Spleen (tissue), 11 donors: ENCODE data around the gene CARMIL3. TPM values are rescaled to one million over a fixed set of nuclear protein-coding genes. Genes with fewer than 3 reads are reported as not detected.
"Not testable (repeated sequence)": the region's sequence is repeated elsewhere in the genome, so short reads cannot be mapped to it uniquely, and the experiment has no call there.

Experiments used
- DNase-seq: peaks from one replicate; pipeline ENCODE4 v3.0.0-alpha.2; 2020
- H3K27ac ChIP-seq, 8 donors: fragments of 200-600 bp; sonication (generic) in 7 of 8; 1 replicate in 4 of 8; 2 replicates in 4 of 8; pipeline versions ENCODE4 v1.5.0 to v1.8.0; 2016 to 2021; ENCODE audit warnings: inconsistent platforms in 4 of 8, mild to moderate bottlenecking in 4 of 8, moderate library complexity in 1 of 8
- H3K27me3 ChIP-seq, 7 donors: fragments of 200-600 bp; sonication (generic) in 6 of 7; replicated peaks in 1 of 7; 1 replicate in 4 of 7; 2 replicates in 3 of 7; pipeline versions ENCODE4 v1.5.0 to v1.8.0; 2016 to 2021; ENCODE audit warnings: inconsistent platforms in 3 of 7, mild to moderate bottlenecking in 1 of 7
- H3K36me3 ChIP-seq, 6 donors: fragments of 200-600 bp; sonication (generic) in 5 of 6; 1 replicate in 4 of 6; 2 replicates in 2 of 6; pipeline versions ENCODE4 v1.5.0 to v1.8.0; 2016 to 2021; ENCODE audit warnings: inconsistent platforms in 2 of 6
- H3K4me1 ChIP-seq, 6 donors: fragments of 200-600 bp; sonication (generic) in 5 of 6; 1 replicate in 3 of 6; 2 replicates in 3 of 6; pipeline versions ENCODE4 v1.5.0 to v1.8.0; 2016 to 2021; ENCODE audit warnings: inconsistent platforms in 3 of 6
- H3K4me3 ChIP-seq, 8 donors: fragments of 200-600 bp; sonication (generic) in 7 of 8; 1 replicate in 4 of 8; 2 replicates in 4 of 8; pipeline versions ENCODE4 v1.5.0 to v1.8.0; 2016 to 2021; ENCODE audit warnings: inconsistent platforms in 4 of 8, mild to moderate bottlenecking in 4 of 8, moderate library complexity in 2 of 8
- H3K9me3 ChIP-seq, 8 donors: fragments of 200-600 bp; sonication (generic) in 7 of 8; 1 replicate in 4 of 8; 2 replicates in 4 of 8; pipeline versions ENCODE4 v1.5.0 to v1.8.0; 2016 to 2021; ENCODE audit warnings: inconsistent platforms in 4 of 8
- POLR2A ChIP-seq, 3 donors: fragments of 450-650 bp; IDR thresholded peaks; one replicate each; pipeline ENCODE4 v1.5.1; 2017; ENCODE audit warnings: antibody characterized with exemption in 3 of 3, mild to moderate bottlenecking in 1 of 3
- POLR2AphosphoS5 ChIP-seq, 3 donors: sonication (generic); formaldehyde crosslinking; IDR thresholded peaks; one replicate each; pipeline ENCODE4 v1.5.1; 2017; ENCODE audit warnings: antibody characterized with exemption in 3 of 3
- WGBS, 5 donors: extraction: QIAGEN DNeasy Blood & Tissue Kit in 3 of 5; methylation state at CpG; one replicate each; pipeline versions ENCODE4 v1.1.5 to v1.1.7; 2013 to 2018; 5-methylcytosine and 5-hydroxymethylcytosine counted together
- intact Hi-C: fragments of 100-400 bp; cut with DNase I; formaldehyde crosslinking; loops from one replicate; pipeline ENCODE4 v1.15.0; 2023; ENCODE audit warnings: low total_unique reads
- polyA plus RNA-seq, 3 donors: library from polyadenylated mRNA; stranded (reverse); fragments of 200-250 nt; gene quantifications; one replicate each; pipeline ENCODE4 v1.2.1, GENCODE V29; 2013
- total RNA-seq, 7 donors: library from RNA; depleted of rRNA in 3 of 7; stranded (reverse); fragments of >200 nt in 3 of 7; fragmentation: NEBNext Ultra II Directional in 4 of 7; extraction: Animal tissue kit (Norgen Biotek cat#: 25700) in 4 of 7; gene quantifications; one replicate each; pipeline versions ENCODE4 v1.1.0 to v1.2.1, GENCODE V29; 2016 to 2021
- TF ChIP-seq, protein P1 (sequence below), 11 experiments: fragments of 200-600 bp in 7 of 11; fragments of 450-650 bp in 4 of 11; sonication (generic) in 4 of 11; IDR thresholded peaks in 8 of 11; conservative IDR thresholded peaks in 3 of 11; 1 replicate in 7 of 11; 2 replicates in 4 of 11; pipeline versions ENCODE4 v1.4.0 to v1.8.0; 2016 to 2021; ENCODE audit warnings: antibody characterized with exemption in 11 of 11, inconsistent platforms in 4 of 11, mild to moderate bottlenecking in 1 of 11
- donor health status: healthy with polysubstance abuse.
- donor health status: DM: no; HTN: no; CAD: no; lungs with moderate emphysema.
- donor health status: DM: no; HTN: no; CAD: no.
- donor health status: Bipolar disorder and iron deficiency.
- donor health status: healthy.
- donor health status: DM: no; HTN: no; CAD: no.
- donor health status: DM: yes; HTN: yes; CAD: no.

CARMIL3 gene
- total and polyA plus RNA-seq, 10 donors, result 0.39 to 3.2 (median 1.4) TPM

DNA sequence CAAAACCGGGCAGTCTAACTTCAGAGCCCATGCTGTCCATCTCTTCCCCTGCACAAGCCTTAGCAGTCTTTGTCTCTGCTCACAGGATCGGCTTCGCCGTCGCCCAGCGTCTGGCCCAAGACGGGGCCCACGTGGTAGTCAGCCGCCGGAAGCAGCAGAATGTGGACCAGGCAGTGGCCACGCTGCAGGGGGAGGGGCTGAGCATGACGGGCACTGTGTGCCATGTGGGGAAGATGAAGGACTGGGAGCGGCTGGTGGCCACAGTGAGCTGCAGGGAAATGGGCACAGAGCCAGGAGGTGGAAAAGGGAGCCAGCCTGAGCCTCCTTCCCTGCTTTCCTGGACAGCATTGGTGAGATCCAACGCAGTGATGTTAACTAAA, 14.2 kb upstream of the CARMIL3 start:
- peak; percentile 72 for DNase-seq
- H3K9me3 ChIP-seq, result peaks cover 0 to 5% (median 3%) of the 10 kb centered on the region in 8 donors
- peaks cover 0 to 48% (median 5%) of the 10 kb centered on the region in 6 donors for H3K4me1 ChIP-seq
- no peak overlapping the region for H3K4me3 ChIP-seq
- TF ChIP-seq, protein P1, sequence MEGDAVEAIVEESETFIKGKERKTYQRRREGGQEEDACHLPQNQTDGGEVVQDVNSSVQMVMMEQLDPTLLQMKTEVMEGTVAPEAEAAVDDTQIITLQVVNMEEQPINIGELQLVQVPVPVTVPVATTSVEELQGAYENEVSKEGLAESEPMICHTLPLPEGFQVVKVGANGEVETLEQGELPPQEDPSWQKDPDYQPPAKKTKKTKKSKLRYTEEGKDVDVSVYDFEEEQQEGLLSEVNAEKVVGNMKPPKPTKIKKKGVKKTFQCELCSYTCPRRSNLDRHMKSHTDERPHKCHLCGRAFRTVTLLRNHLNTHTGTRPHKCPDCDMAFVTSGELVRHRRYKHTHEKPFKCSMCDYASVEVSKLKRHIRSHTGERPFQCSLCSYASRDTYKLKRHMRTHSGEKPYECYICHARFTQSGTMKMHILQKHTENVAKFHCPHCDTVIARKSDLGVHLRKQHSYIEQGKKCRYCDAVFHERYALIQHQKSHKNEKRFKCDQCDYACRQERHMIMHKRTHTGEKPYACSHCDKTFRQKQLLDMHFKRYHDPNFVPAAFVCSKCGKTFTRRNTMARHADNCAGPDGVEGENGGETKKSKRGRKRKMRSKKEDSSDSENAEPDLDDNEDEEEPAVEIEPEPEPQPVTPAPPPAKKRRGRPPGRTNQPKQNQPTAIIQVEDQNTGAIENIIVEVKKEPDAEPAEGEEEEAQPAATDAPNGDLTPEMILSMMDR (IDR thresholded peaks at IDR 0.05 in 8 of 11, conservative IDR thresholded peaks at IDR 0.05 in 3 of 11), result no peak
- no peak for TF ChIP-seq POLR2A (IDR thresholded peaks at IDR 0.05)
- no peak for TF ChIP-seq POLR2AphosphoS5 (IDR thresholded peaks at IDR 0.05)
- intact Hi-C loops, result no loop called here
- no peaks in the 10 kb centered on the region for H3K36me3 ChIP-seq
- 69 to 89% (median 83%) methylated on average over 13 to 14 of the region's 14 CpGs for WGBS, 5 donors
- no peak overlapping the region for H3K27ac ChIP-seq
- no peaks in the 10 kb centered on the region for H3K27me3 ChIP-seq

DNA sequence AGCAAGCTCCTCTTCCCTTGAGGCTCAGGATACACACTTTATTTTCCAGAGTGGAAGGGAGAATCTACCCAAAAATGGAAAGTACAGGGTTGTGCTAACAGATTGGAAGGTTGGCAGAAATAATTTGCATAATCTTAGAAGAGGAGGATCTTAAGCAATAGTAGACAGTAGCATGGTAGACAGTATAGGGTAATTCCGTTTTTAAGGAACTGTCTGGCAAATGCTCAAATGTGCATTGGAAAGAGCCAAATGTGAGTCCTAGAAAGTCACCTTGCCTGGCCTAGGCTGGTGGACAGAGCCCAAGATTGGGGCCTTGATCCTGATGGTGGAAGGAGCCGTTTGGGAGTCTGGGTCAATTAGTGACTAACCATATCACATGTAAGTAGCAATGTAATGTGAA, 13.1 kb upstream of the CARMIL3 start:
- Histone ChIP-seq H3K9me3 (no peaks in the 10 kb centered on the region), H3K36me3 (no peaks in the 10 kb centered on the region), H3K4me3 (no peak overlapping the region), H3K4me1 (peaks cover 0 to 38% (median 5%) of the 10 kb centered on the region in 6 donors), H3K27me3 (no peaks in the 10 kb centered on the region), H3K27ac (no peak overlapping the region)
- no peak for DNase-seq
- TF ChIP-seq POLR2AphosphoS5 (IDR thresholded peaks at IDR 0.05), result no peak
- TF ChIP-seq, protein P1 (IDR thresholded peaks at IDR 0.05 in 8 of 11, conservative IDR thresholded peaks at IDR 0.05 in 3 of 11), result no peak
- no peak for TF ChIP-seq POLR2A (IDR thresholded peaks at IDR 0.05)
- intact Hi-C loops, result no loop called here
- 59 to 87% (median 71%) methylated on average over 2 of the region's 2 CpGs for WGBS, 5 donors

DNA sequence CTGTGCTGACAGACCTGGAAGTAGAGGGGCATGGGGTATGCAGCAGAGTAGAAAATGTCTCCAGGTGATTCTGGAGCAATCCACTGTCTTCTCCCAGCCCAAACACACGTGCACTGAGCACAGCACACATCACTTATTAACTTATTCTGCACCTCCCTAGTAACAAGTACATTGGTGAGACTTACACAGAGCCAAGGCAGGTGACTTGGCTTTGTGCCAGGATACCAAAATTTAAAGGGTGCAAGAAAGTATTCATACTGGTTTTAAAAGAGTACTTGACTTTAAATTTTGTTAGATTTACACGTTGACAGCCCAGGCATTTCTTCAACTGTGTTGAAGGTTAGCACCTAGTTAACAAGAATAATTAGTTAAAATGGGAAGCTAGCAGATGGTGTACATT, 11.1 kb upstream of the CARMIL3 start:
- DNase-seq, result no peak
- Histone ChIP-seq H3K36me3 (no peaks in the 10 kb centered on the region), H3K4me1 (peaks cover 0 to 19% (median 5%) of the 10 kb centered on the region in 6 donors), H3K27ac (no peak overlapping the region), H3K27me3 (no peaks in the 10 kb centered on the region), H3K9me3 (no peaks in the 10 kb centered on the region), H3K4me3 (no peak overlapping the region)
- TF ChIP-seq POLR2A (IDR thresholded peaks at IDR 0.05) (no peak), POLR2AphosphoS5 (IDR thresholded peaks at IDR 0.05) (no peak)
- TF ChIP-seq, protein P1 (IDR thresholded peaks at IDR 0.05 in 8 of 11, conservative IDR thresholded peaks at IDR 0.05 in 3 of 11), result no peak
- WGBS, 5 donors, result 49 to 72% (median 64%) methylated on average over 2 of the region's 2 CpGs
- intact Hi-C loops, result no loop called here

DNA sequence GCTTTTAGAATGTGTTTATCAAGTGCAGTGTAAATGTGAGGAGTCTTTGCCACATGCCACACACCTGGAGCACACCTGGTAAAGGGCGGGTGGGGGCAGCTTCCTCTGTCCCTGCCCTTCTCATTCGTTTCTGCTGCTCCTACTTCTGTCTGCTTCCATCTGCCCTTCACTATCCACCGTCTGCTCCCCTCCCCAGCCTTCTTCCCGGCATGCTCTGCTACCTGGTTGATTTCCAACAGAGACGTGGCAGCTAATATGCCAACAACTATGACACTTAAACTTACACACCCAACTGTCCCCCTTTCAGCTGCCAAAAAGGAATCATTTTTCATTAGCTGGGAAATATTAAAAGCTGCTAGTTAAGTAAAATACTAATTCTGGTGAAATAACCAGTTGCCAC, 9.1 kb upstream of the CARMIL3 start:
- no peaks in the 10 kb centered on the region for H3K27me3 ChIP-seq
- TF ChIP-seq POLR2AphosphoS5 (IDR thresholded peaks at IDR 0.05), result no peak
- TF ChIP-seq, protein P1 (IDR thresholded peaks at IDR 0.05 in 8 of 11, conservative IDR thresholded peaks at IDR 0.05 in 3 of 11), result no peak
- TF ChIP-seq POLR2A (IDR thresholded peaks at IDR 0.05), result no peak
- WGBS, 5 donors, result 57 to 77% (median 71%) methylated on average over 5 of the region's 5 CpGs
- no peaks in the 10 kb centered on the region for H3K36me3 ChIP-seq
- DNase-seq, result no peak
- intact Hi-C loops, result no loop called here
- H3K9me3 ChIP-seq, result no peaks in the 10 kb centered on the region
- H3K27ac ChIP-seq, result no peak overlapping the region
- H3K4me3 ChIP-seq, result no peak overlapping the region
- H3K4me1 ChIP-seq, result no peaks in the 10 kb centered on the region

GRCh38 chr14:24049002-24049401, 2.8 kb upstream of the CARMIL3 start:
- H3K36me3 ChIP-seq, H3K27ac ChIP-seq, H3K4me3 ChIP-seq, intact Hi-C loops, DNase-seq, H3K9me3 ChIP-seq: not testable (repeated sequence)
- Histone ChIP-seq H3K4me1 (peaks cover 8 to 43% (median 28%) of the 10 kb centered on the region in 6 donors), H3K27me3 (peaks cover 0 to 27% (median 0%) of the 10 kb centered on the region in 7 donors)
- WGBS, 5 donors, result 38 to 57% (median 55%) methylated on average over 2 of the region's 2 CpGs

DNA sequence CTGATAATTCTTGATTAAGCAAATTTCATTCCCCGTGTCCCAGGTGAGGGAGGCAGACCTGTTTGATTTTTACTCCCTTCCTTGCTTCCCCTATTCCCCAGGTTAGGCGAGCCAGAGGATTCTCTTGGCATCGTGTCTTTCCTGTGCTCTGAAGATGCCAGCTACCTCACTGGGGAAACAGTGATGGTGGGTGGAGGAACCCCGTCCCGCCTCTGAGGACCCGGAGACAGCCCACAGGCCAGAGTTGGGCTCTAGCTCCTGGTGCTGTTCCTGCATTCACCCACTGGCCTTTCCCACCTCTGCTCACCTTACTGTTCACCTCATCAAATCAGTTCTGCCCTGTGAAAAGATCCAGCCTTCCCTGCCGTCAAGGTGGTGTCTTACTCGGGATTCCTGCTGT, 1.1 kb upstream of the CARMIL3 start:
- H3K4me3 ChIP-seq, H3K36me3 ChIP-seq, H3K9me3 ChIP-seq, intact Hi-C loops, H3K27ac ChIP-seq, DNase-seq: not testable (repeated sequence)
- whole genome bisulfite sequencing, 5 donors, result 76 to 91% (median 81%) methylated on average over 8 of the region's 8 CpGs
- peaks cover 0 to 30% (median 0%) of the 10 kb centered on the region in 7 donors for H3K27me3 ChIP-seq
- peaks cover 8 to 43% (median 28%) of the 10 kb centered on the region in 6 donors for H3K4me1 ChIP-seq
